ENCODE data around the gene HHIPL1.

Gene HHIPL1

GRCh38 chr14:99604278-99604765, 40.6 kb upstream of the HHIPL1 start:
- peak overlapping the region; percentile 72 for H2AFZ ChIP-seq (ENCODE audit: insufficient read depth, low read length, poor library complexity)
- peak overlapping the region; percentile 70 for H2BK120ac ChIP-seq (ENCODE audit: insufficient read depth, low read length, poor library complexity)
- DNase-seq = peak; percentile 87 to 97
- H3K79me2 ChIP-seq (ENCODE audit: control insufficient read depth, insufficient read depth, low read length, poor library complexity) = peaks cover 29% of the 10 kb centered on the region
- no peak overlapping the region for H3K23ac ChIP-seq (ENCODE audit: low read length)
- no peaks in the 10 kb centered on the region for H3K36me3 ChIP-seq (ENCODE audit: control insufficient read depth in 1 of 2, insufficient read depth in 2 of 2, low read length in 2 of 2)
- H2BK5ac ChIP-seq (ENCODE audit: low read depth, low read length, poor library complexity) = peak overlapping the region; percentile 82
- no peak overlapping the region for H2AK5ac ChIP-seq (ENCODE audit: low read length)
- H2BK12ac ChIP-seq (ENCODE audit: low read length) = peak overlapping the region; percentile 62
- peak overlapping the region; percentile 95 for H3K4me2 ChIP-seq (ENCODE audit: low read length)
- peaks cover 10% of the 10 kb centered on the region for H3K79me1 ChIP-seq (ENCODE audit: low read length)
- peak overlapping the region; percentile 74 for H3K4me3 ChIP-seq (ENCODE audit: low read depth, low read length)
- no peaks in the 10 kb centered on the region for H3K9me3 ChIP-seq (ENCODE audit: insufficient read depth, low read depth, low read length)
- peak overlapping the region; percentile 97 for H3K18ac ChIP-seq (ENCODE audit: low read length)
- peak overlapping the region; percentile 34 for H4K12ac ChIP-seq (ENCODE audit: low read depth, low read length)
- H3K14ac ChIP-seq (ENCODE audit: low read length) = peak overlapping the region; percentile 55
- peak overlapping the region; percentile 61 for H3K4ac ChIP-seq (ENCODE audit: low read depth, low read length)
- H3K27ac ChIP-seq (ENCODE audit: low read depth, low read length) = peak overlapping the region; percentile 80
- peak overlapping the region; percentile 80 for H4K8ac ChIP-seq (ENCODE audit: low read depth, low read length)
- peaks cover 5% of the 10 kb centered on the region for H3K27me3 ChIP-seq (ENCODE audit: insufficient read depth, low read length)
- H4K91ac ChIP-seq (ENCODE audit: low read depth, low read length) = peak overlapping the region; percentile 91
- no CpG with 5 or more reads among the region's 65 CpGs for WGBS (ENCODE audit: extremely low coverage, insufficient coverage, insufficient read length)
- peak overlapping the region; percentile 64 for H3K9ac ChIP-seq (ENCODE audit: low read length)
- peaks cover 27 to 36% of the 10 kb centered on the region in 2 experiments for H3K4me1 ChIP-seq (ENCODE audit: control insufficient read depth in 1 of 2, insufficient read depth in 2 of 2, low read length in 2 of 2)

GRCh38 chr14:99604766-99605298, 40.1 kb upstream of the HHIPL1 start:
- peak overlapping the region; percentile 97 for H3K18ac ChIP-seq (ENCODE audit: low read length)
- peak overlapping the region; percentile 63 for H2BK12ac ChIP-seq (ENCODE audit: low read length)
- peak overlapping the region; percentile 34 for H4K12ac ChIP-seq (ENCODE audit: low read depth, low read length)
- H3K4ac ChIP-seq (ENCODE audit: low read depth, low read length) = peak overlapping the region; percentile 61
- H3K9me3 ChIP-seq (ENCODE audit: insufficient read depth, low read depth, low read length) = no peaks in the 10 kb centered on the region
- H3K23ac ChIP-seq (ENCODE audit: low read length) = no peak overlapping the region
- H3K4me1 ChIP-seq (ENCODE audit: control insufficient read depth in 1 of 2, insufficient read depth in 2 of 2, low read length in 2 of 2) = peaks cover 27 to 36% of the 10 kb centered on the region in 2 experiments
- peaks cover 10% of the 10 kb centered on the region for H3K79me1 ChIP-seq (ENCODE audit: low read length)
- peak overlapping the region; percentile 80 for H3K27ac ChIP-seq (ENCODE audit: low read depth, low read length)
- peaks cover 29% of the 10 kb centered on the region for H3K79me2 ChIP-seq (ENCODE audit: control insufficient read depth, insufficient read depth, low read length, poor library complexity)
- H3K4me2 ChIP-seq (ENCODE audit: low read length) = peak overlapping the region; percentile 95
- H3K9ac ChIP-seq (ENCODE audit: low read length) = peak overlapping the region; percentile 78
- DNase-seq = peak; percentile 36 to 59
- no CpG with 5 or more reads among the region's 50 CpGs for WGBS (ENCODE audit: extremely low coverage, insufficient coverage, insufficient read length)
- H3K27me3 ChIP-seq (ENCODE audit: insufficient read depth, low read length) = peaks cover 5% of the 10 kb centered on the region
- H3K14ac ChIP-seq (ENCODE audit: low read length) = peak overlapping the region; percentile 55
- peak overlapping the region; percentile 91 for H4K91ac ChIP-seq (ENCODE audit: low read depth, low read length)
- peak overlapping the region; percentile 70 for H2BK120ac ChIP-seq (ENCODE audit: insufficient read depth, low read length, poor library complexity)
- no peaks in the 10 kb centered on the region for H3K36me3 ChIP-seq (ENCODE audit: control insufficient read depth in 1 of 2, insufficient read depth in 2 of 2, low read length in 2 of 2)
- peak overlapping the region; percentile 82 for H2BK5ac ChIP-seq (ENCODE audit: low read depth, low read length, poor library complexity)
- peak overlapping the region; percentile 72 for H2AFZ ChIP-seq (ENCODE audit: insufficient read depth, low read length, poor library complexity)
- H4K8ac ChIP-seq (ENCODE audit: low read depth, low read length) = peak overlapping the region; percentile 80
- H3K4me3 ChIP-seq (ENCODE audit: low read depth, low read length) = peak overlapping the region; percentile 74
- no peak overlapping the region for H2AK5ac ChIP-seq (ENCODE audit: low read length)

GRCh38 chr14:99605299-99605961, 39.5 kb upstream of the HHIPL1 start:
- H3K9ac ChIP-seq (ENCODE audit: low read length) = no peak overlapping the region
- H3K18ac ChIP-seq (ENCODE audit: low read length) = peak overlapping the region; percentile 97
- no peak overlapping the region for H3K14ac ChIP-seq (ENCODE audit: low read length)
- H2AK5ac ChIP-seq (ENCODE audit: low read length) = no peak overlapping the region
- H3K4ac ChIP-seq (ENCODE audit: low read depth, low read length) = no peak overlapping the region
- peaks cover 27 to 34% of the 10 kb centered on the region in 2 experiments for H3K4me1 ChIP-seq (ENCODE audit: control insufficient read depth in 1 of 2, insufficient read depth in 2 of 2, low read length in 2 of 2)
- H2BK12ac ChIP-seq (ENCODE audit: low read length) = peak overlapping the region; percentile 63
- H3K9me3 ChIP-seq (ENCODE audit: insufficient read depth, low read depth, low read length) = no peaks in the 10 kb centered on the region
- H4K8ac ChIP-seq (ENCODE audit: low read depth, low read length) = peak overlapping the region; percentile 80
- H3K27me3 ChIP-seq (ENCODE audit: insufficient read depth, low read length) = peaks cover 5% of the 10 kb centered on the region
- DNase-seq = peak in 1 of 2 donors; percentile 35
- peak overlapping the region; percentile 72 for H2AFZ ChIP-seq (ENCODE audit: insufficient read depth, low read length, poor library complexity)
- WGBS (ENCODE audit: extremely low coverage, insufficient coverage, insufficient read length) = no CpG with 5 or more reads among the region's 38 CpGs
- peak overlapping the region; percentile 34 for H4K12ac ChIP-seq (ENCODE audit: low read depth, low read length)
- H3K79me1 ChIP-seq (ENCODE audit: low read length) = peaks cover 10% of the 10 kb centered on the region
- peaks cover 27% of the 10 kb centered on the region for H3K79me2 ChIP-seq (ENCODE audit: control insufficient read depth, insufficient read depth, low read length, poor library complexity)
- peak overlapping the region; percentile 91 for H4K91ac ChIP-seq (ENCODE audit: low read depth, low read length)
- H3K4me2 ChIP-seq (ENCODE audit: low read length) = peak overlapping the region; percentile 95
- peak overlapping the region; percentile 82 for H2BK5ac ChIP-seq (ENCODE audit: low read depth, low read length, poor library complexity)
- no peaks in the 10 kb centered on the region for H3K36me3 ChIP-seq (ENCODE audit: control insufficient read depth in 1 of 2, insufficient read depth in 2 of 2, low read length in 2 of 2)
- H2BK120ac ChIP-seq (ENCODE audit: insufficient read depth, low read length, poor library complexity) = no peak overlapping the region
- H3K4me3 ChIP-seq (ENCODE audit: low read depth, low read length) = peak overlapping the region; percentile 74
- no peak overlapping the region for H3K27ac ChIP-seq (ENCODE audit: low read depth, low read length)
- no peak overlapping the region for H3K23ac ChIP-seq (ENCODE audit: low read length)

DNA sequence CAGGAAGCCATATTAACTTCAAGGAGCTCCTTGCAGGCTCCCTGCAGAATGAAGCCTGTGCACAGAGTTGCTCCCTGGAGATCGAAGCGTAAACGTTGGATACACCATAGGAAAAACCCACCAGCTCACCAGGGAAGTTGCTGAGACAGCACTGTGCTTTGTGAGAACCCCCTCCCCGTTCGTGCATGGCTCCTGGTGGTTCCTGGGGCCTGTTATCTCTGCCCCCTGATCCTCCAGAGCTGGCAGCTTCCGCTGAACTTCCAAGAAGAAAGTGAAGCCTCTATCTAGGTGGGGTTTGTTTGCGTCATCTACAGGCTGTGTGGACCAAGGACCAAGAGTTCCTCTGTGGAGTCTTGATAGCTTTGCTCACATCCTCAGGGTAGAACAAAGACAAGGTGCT, 38.6 kb upstream of the HHIPL1 start:
- H3K9me3 ChIP-seq (ENCODE audit: insufficient read depth, low read depth, low read length) = no peaks in the 10 kb centered on the region
- no peak overlapping the region for H3K18ac ChIP-seq (ENCODE audit: low read length)
- H3K23ac ChIP-seq (ENCODE audit: low read length) = no peak overlapping the region
- no peaks in the 10 kb centered on the region for H3K36me3 ChIP-seq (ENCODE audit: control insufficient read depth in 1 of 2, insufficient read depth in 2 of 2, low read length in 2 of 2)
- no peak overlapping the region for H2BK5ac ChIP-seq (ENCODE audit: low read depth, low read length, poor library complexity)
- no peak overlapping the region for H3K27ac ChIP-seq (ENCODE audit: low read depth, low read length)
- no peak overlapping the region for H4K91ac ChIP-seq (ENCODE audit: low read depth, low read length)
- DNase-seq = no peak
- H2AFZ ChIP-seq (ENCODE audit: insufficient read depth, low read length, poor library complexity) = no peak overlapping the region
- no peak overlapping the region for H3K4ac ChIP-seq (ENCODE audit: low read depth, low read length)
- no peak overlapping the region for H4K8ac ChIP-seq (ENCODE audit: low read depth, low read length)
- no peak overlapping the region for H3K14ac ChIP-seq (ENCODE audit: low read length)
- peaks cover 24 to 29% of the 10 kb centered on the region in 2 experiments for H3K4me1 ChIP-seq (ENCODE audit: control insufficient read depth in 1 of 2, insufficient read depth in 2 of 2, low read length in 2 of 2)
- WGBS (ENCODE audit: extremely low coverage, insufficient coverage, insufficient read length) = no CpG with 5 or more reads among the region's 7 CpGs
- no peak overlapping the region for H3K4me2 ChIP-seq (ENCODE audit: low read length)
- H3K79me2 ChIP-seq (ENCODE audit: control insufficient read depth, insufficient read depth, low read length, poor library complexity) = peaks cover 21% of the 10 kb centered on the region
- peaks cover 10% of the 10 kb centered on the region for H3K79me1 ChIP-seq (ENCODE audit: low read length)
- no peak overlapping the region for H2BK12ac ChIP-seq (ENCODE audit: low read length)
- no peak overlapping the region for H2AK5ac ChIP-seq (ENCODE audit: low read length)
- no peak overlapping the region for H4K12ac ChIP-seq (ENCODE audit: low read depth, low read length)
- H3K27me3 ChIP-seq (ENCODE audit: insufficient read depth, low read length) = peaks cover 5% of the 10 kb centered on the region
- no peak overlapping the region for H3K9ac ChIP-seq (ENCODE audit: low read length)
- no peak overlapping the region for H2BK120ac ChIP-seq (ENCODE audit: insufficient read depth, low read length, poor library complexity)
- H3K4me3 ChIP-seq (ENCODE audit: low read depth, low read length) = no peak overlapping the region
